MM.1S (cell line): ENCODE data around the gene CCL15.

ENCODE experiments used
- CTCF ChIP-seq: fragments of 300-600 bp; sonication (generic); IDR thresholded peaks from 2 replicates; pipeline ENCODE4 v1.5.1; 2016; ENCODE audit warnings: antibody characterized with exemption, low read length, mixed read lengths
- EZH2phosphoT487 ChIP-seq: fragments of 300-600 bp; sonication (generic); IDR thresholded peaks from 2 replicates; pipeline ENCODE4 v1.6.1; 2018; ENCODE audit warnings: antibody characterized with exemption, low read length

GRCh38 chr17:35988164-35988563 lies 13.2 kb downstream of the CCL15 start:
- TF ChIP-seq EZH2phosphoT487 (no peak), CTCF (no peak)
